Endothelial cell of umbilical vein (primary cell): Measurements from ENCODE around the gene KRTAP10-5. TPM values are rescaled to one million over a fixed set of nuclear protein-coding genes. Genes with fewer than 3 reads are reported as not detected.
"Not testable (repeated sequence)": the region's sequence is repeated elsewhere in the genome, so short reads cannot be mapped to it uniquely, and the experiment has no call there.

Experiments used
- BruUV-seq: library from RNA; stranded (reverse); fragments of 400-500 nt; replicated peaks from 2 replicates; lab custom pipeline; 2021; lab: Mats Ljungman, UMichigan
- CTCF ChIA-PET: fragments of 300-600, 350-600 bp; sonication (Branson Sonifier 250); formaldehyde crosslinking; loops from one replicate; lab custom pipeline; 2021; ENCODE audit warnings: antibody characterized with exemption, inconsistent platforms; lab: Charles Lee
- POLR2A ChIA-PET: fragments of 300-600, 350-600 bp; sonication (Branson Sonifier 250); formaldehyde crosslinking; loops from one replicate; lab custom pipeline; 2021; ENCODE audit warnings: antibody characterized with exemption, inconsistent platforms; lab: Charles Lee
- DNase-seq: peaks from one replicate; pipeline ENCODE4 v3.0.0-alpha.2; 2011; ENCODE audit warnings: low read depth, low spot score
- FAIRE-seq: peaks from 2 replicates; lab custom pipeline; 2011; peaks lifted over from hg19 to GRCh38; lab: Jason Lieb, UNC
- H2AFZ ChIP-seq: 2 replicates; pipeline ENCODE4 v1.6.0; 2012; ENCODE audit warnings: low read depth, low read length, control low read depth, inconsistent platforms
- H3K27ac ChIP-seq: 2 replicates; pipeline ENCODE4 v1.5.1; 2011; ENCODE audit warnings: low read depth, mild to moderate bottlenecking, control low read depth, low read length, moderate library complexity; ENCODE audit not compliant: insufficient read depth
- H3K27me3 ChIP-seq, 2 experiments: 2 replicates each; pipeline versions ENCODE4 v1.6.0 to v1.6.1; 2011; ENCODE audit warnings: low read length in 2 of 2, mixed read lengths in 1 of 2; ENCODE audit not compliant: control insufficient read depth in 2 of 2, insufficient read depth in 2 of 2
- H3K36me3 ChIP-seq, 2 experiments: 2 replicates in 1 of 2; 3 replicates in 1 of 2; pipeline ENCODE4 v1.5.1; 2011; ENCODE audit warnings: low read length in 2 of 2, mild to moderate bottlenecking in 1 of 2, moderate library complexity in 1 of 2; ENCODE audit not compliant: control insufficient read depth in 2 of 2, insufficient read depth in 2 of 2; ENCODE audit errors: extremely low read depth in 1 of 2
- H3K4me1 ChIP-seq: 3 replicates; pipeline ENCODE4 v1.5.1; 2011; ENCODE audit warnings: mild to moderate bottlenecking, low read length; ENCODE audit not compliant: control insufficient read depth, insufficient read depth; ENCODE audit errors: extremely low read depth
- H3K4me2 ChIP-seq: 2 replicates; pipeline ENCODE4 v1.6.1; 2011; ENCODE audit warnings: low read length, control low read depth, mixed read lengths; ENCODE audit not compliant: insufficient read depth
- H3K4me3 ChIP-seq, 3 experiments: fragments of 200-600 bp in 1 of 3; sonication (generic), shearing (Covaris generic) in 1 of 3; replicated peaks in 1 of 3; 2 replicates each; pipeline ENCODE4 v1.5.1; 2011 to 2016; ENCODE audit warnings: control low read depth in 3 of 3, low read length in 3 of 3, mild to moderate bottlenecking in 2 of 3, inconsistent platforms in 1 of 3, low read depth in 1 of 3, moderate library complexity in 1 of 3; ENCODE audit not compliant: insufficient read depth in 1 of 3
- H3K79me2 ChIP-seq: 2 replicates; pipeline ENCODE4 v1.6.0; 2012; ENCODE audit warnings: low read length, inconsistent platforms; ENCODE audit not compliant: control insufficient read depth, insufficient read depth
- H3K9ac ChIP-seq: replicated peaks from 2 replicates; pipeline ENCODE3; 2011; ENCODE audit warnings: low read length, control low read depth; ENCODE audit not compliant: insufficient read depth; ENCODE audit errors: extremely low read depth
- H3K9me1 ChIP-seq: replicated peaks from 3 replicates; pipeline ENCODE4 v1.6.0; 2011; ENCODE audit warnings: mild to moderate bottlenecking, low read length; ENCODE audit not compliant: control insufficient read depth, insufficient read depth; ENCODE audit errors: extremely low read depth
- H3K9me3 ChIP-seq: replicated peaks from 2 replicates; pipeline ENCODE4 v1.5.1; 2012; ENCODE audit warnings: low read length, inconsistent platforms; ENCODE audit not compliant: control insufficient read depth, insufficient read depth
- H4K20me1 ChIP-seq: replicated peaks from 2 replicates; pipeline ENCODE3; 2011; ENCODE audit warnings: mild to moderate bottlenecking, low read length; ENCODE audit not compliant: control insufficient read depth, insufficient read depth; ENCODE audit errors: extremely low read depth
- EZH2 ChIP-seq: IDR thresholded peaks from 2 replicates; pipeline ENCODE4 v1.6.1; 2012; ENCODE audit warnings: borderline replicate concordance, low read depth, mild to moderate bottlenecking, moderate library complexity, low read length, inconsistent platforms; ENCODE audit not compliant: severe bottlenecking
- FOS ChIP-seq: IDR thresholded peaks from 2 replicates; pipeline ENCODE4 v1.6.1; 2011; ENCODE audit warnings: mild to moderate bottlenecking, low read length, moderate library complexity, borderline replicate concordance; ENCODE audit not compliant: insufficient read depth
- GATA2 ChIP-seq: IDR thresholded peaks from 2 replicates; pipeline ENCODE4 v1.7.0; 2011; ENCODE audit warnings: low read depth, mild to moderate bottlenecking, moderate library complexity, mixed read lengths, low read length; ENCODE audit not compliant: insufficient read length, insufficient read depth
- JUN ChIP-seq: IDR thresholded peaks from 2 replicates; pipeline ENCODE4 v1.6.1; 2011; ENCODE audit warnings: borderline replicate concordance, low read depth; ENCODE audit not compliant: insufficient read length, insufficient read depth
- MYC ChIP-seq: IDR thresholded peaks from one replicate; pipeline ENCODE4 v1.6.1; 2011; ENCODE audit warnings: mild to moderate bottlenecking, low read depth, low read length
- POLR2A ChIP-seq: IDR thresholded peaks from 2 replicates; pipeline ENCODE4 v1.6.1; 2012; ENCODE audit warnings: low read depth, mild to moderate bottlenecking, control low read depth, low read length
- POLR2AphosphoS5 ChIP-seq: IDR thresholded peaks from 2 replicates; pipeline ENCODE4 v1.6.1; 2012; ENCODE audit warnings: low read depth, mild to moderate bottlenecking, control low read depth, low read length, moderate library complexity; ENCODE audit not compliant: insufficient read depth
- dilution Hi-C: fragments of 300-500 bp; cut with MboI; formaldehyde crosslinking; loops from one replicate; pipeline ENCODE4 v1.15.0; 2019; ENCODE audit warnings: low sequenced_read_pairs; ENCODE audit not compliant: extremely low pct_ligation_motif_present
- intact Hi-C: fragments of 100-400 bp; cut with micrococcal nuclease; formaldehyde crosslinking; loops from one replicate; pipeline ENCODE4 v1.10.0; 2022
- polyA plus RNA-seq, 4 experiments: library from polyadenylated mRNA; depleted of rRNA in 3 of 4; stranded (reverse) in 3 of 4; unstranded in 1 of 4; fragments of >200 nt; gene quantifications; 2 replicates each; pipeline versions ENCODE4 v1.2.1 to v1.2.3, GENCODE V29; 2011 to 2012; ENCODE audit warnings: missing spikeins in 1 of 4
- total RNA-seq: library from RNA; stranded (reverse); gene quantifications from 2 replicates; pipeline ENCODE4 v1.2.3, GENCODE V29; 2021
- TF ChIP-seq, protein P1 (sequence below), 2 donors: IDR thresholded peaks; 1 replicate in 1 of 2; 2 replicates in 1 of 2; pipeline ENCODE4 v1.5.1; 2011; ENCODE audit warnings: low read length in 2 of 2, mild to moderate bottlenecking in 2 of 2, moderate library complexity in 2 of 2, control low read depth in 1 of 2, inconsistent platforms in 1 of 2, low read depth in 1 of 2; ENCODE audit not compliant: insufficient read depth in 1 of 2; ENCODE audit errors: extremely low read depth in 1 of 2
- TF ChIP-seq, protein P2 (sequence below): IDR thresholded peaks from 2 replicates; pipeline ENCODE4 v1.6.1; 2011; ENCODE audit not compliant: insufficient read depth, insufficient read length

The KRTAP10-5 gene
- total and polyA plus RNA-seq, 2 donors (not counting 3 experiments of a cell fraction or from before 2014, with no cell fraction given): not detected

DNA sequence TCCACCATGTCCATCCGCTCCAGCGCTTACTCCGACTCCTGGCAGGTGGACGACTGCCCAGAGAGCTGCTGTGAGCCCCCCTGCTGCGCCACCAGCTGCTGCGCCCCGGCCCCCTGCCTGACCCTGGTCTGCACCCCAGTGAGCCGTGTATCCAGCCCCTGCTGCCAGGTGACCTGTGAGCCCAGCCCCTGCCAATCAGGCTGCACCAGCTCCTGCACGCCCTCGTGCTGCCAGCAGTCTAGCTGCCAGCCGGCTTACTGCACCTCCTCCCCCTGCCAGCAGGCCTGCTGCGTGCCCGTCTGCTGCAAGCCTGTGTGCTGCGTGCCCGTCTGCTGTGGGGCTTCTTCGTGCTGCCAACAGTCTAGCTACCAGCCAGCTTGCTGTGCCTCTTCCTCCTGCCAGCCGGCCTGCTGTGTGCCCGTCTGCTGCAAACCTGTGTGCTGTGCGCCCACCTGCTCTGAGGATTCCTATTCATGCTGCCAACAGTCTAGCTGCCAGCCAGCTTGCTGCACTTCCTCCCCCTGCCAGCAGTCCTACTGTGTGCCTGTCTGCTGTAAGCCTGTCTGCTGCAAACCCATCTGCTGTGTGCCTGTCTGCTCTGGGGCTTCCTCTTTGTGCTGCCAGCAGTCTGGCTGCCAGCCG is 46.9 kb upstream of the KRTAP10-5 start:
- H3K4me1 ChIP-seq, intact Hi-C loops: not testable (repeated sequence)

DNA sequence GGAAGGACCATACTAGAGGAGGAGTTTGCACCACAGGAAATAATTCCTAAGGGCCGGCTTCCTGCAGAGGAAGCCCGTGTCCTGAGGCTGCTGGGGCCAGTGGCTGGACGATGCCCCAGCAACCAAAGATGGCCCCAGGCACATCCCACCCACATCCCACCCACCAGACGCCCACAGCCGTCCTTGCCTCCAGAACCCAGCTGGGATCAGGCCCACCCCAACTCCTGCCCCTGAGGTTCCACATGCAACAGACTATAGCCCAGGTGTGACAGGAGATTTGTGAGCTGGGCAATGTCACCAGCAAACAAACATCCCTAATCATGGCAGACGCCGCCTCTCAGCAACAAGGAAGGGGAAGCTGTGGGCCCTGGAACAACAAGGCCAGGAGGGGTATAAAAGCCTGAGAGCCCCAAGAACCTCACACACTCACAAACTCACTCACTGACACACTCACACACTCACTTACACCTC is 46.3 kb upstream of the KRTAP10-5 start, which contains the start of gene KRTAP10-9:
Gene KRTAP10-9, plus strand, starts transcription at position 421 of the 471 bp plus-strand sequence. CDS start 79 bp downstream, outside the sequence.
- H3K4me3 ChIP-seq: no peak within 1 kb of the TSS
- no peaks in the 10 kb centered on the region for H3K4me1 ChIP-seq
- no peak within 1 kb of the TSS for H3K27ac ChIP-seq
- no peaks in the 10 kb centered on the region for H3K36me3 ChIP-seq
- no peak for FAIRE-seq
- ChIA-PET CTCF (no interaction called here), POLR2A (no interaction called here)
- H3K9me3 ChIP-seq: no peaks in the 10 kb centered on the region
- intact Hi-C loops (no loop called here), dilution Hi-C loops (no loop called here)
- TF ChIP-seq FOS: no peak
- TF ChIP-seq GATA2: no peak
- TF ChIP-seq, protein P1, sequence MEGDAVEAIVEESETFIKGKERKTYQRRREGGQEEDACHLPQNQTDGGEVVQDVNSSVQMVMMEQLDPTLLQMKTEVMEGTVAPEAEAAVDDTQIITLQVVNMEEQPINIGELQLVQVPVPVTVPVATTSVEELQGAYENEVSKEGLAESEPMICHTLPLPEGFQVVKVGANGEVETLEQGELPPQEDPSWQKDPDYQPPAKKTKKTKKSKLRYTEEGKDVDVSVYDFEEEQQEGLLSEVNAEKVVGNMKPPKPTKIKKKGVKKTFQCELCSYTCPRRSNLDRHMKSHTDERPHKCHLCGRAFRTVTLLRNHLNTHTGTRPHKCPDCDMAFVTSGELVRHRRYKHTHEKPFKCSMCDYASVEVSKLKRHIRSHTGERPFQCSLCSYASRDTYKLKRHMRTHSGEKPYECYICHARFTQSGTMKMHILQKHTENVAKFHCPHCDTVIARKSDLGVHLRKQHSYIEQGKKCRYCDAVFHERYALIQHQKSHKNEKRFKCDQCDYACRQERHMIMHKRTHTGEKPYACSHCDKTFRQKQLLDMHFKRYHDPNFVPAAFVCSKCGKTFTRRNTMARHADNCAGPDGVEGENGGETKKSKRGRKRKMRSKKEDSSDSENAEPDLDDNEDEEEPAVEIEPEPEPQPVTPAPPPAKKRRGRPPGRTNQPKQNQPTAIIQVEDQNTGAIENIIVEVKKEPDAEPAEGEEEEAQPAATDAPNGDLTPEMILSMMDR (IDR thresholded peaks at IDR 0.05; ENCODE audit: extremely low read depth in 1 of 2, insufficient read depth in 1 of 2, low read depth in 1 of 2, low read length in 2 of 2): no peak
- TF ChIP-seq POLR2AphosphoS5: no peak
- TF ChIP-seq, protein P2, sequence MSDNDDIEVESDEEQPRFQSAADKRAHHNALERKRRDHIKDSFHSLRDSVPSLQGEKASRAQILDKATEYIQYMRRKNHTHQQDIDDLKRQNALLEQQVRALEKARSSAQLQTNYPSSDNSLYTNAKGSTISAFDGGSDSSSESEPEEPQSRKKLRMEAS: no peak
- no peak for TF ChIP-seq MYC
- no peak for TF ChIP-seq JUN
- no peak for TF ChIP-seq POLR2A
- no peak for TF ChIP-seq EZH2
- no peaks in the 10 kb centered on the region for H3K9me1 ChIP-seq
- no TSS peak for BruUV-seq
- no peaks in the 10 kb centered on the region for H3K79me2 ChIP-seq
- no peak within 1 kb of the TSS for H3K4me2 ChIP-seq
- no peaks in the 10 kb centered on the region for H4K20me1 ChIP-seq
- no peaks in the 10 kb centered on the region for H3K27me3 ChIP-seq
- no peak within 1 kb of the TSS for H2AFZ ChIP-seq
- no peak within 1 kb of the TSS for H3K9ac ChIP-seq
- DNase-seq: no peak

More for the DNA sequence above, 46.9 kb upstream of the KRTAP10-5 start:
- H2AFZ ChIP-seq, CTCF ChIA-PET, H3K27me3 ChIP-seq, H3K27ac ChIP-seq, dilution Hi-C loops, FAIRE-seq, H3K9ac ChIP-seq, POLR2A ChIA-PET, H3K9me1 ChIP-seq, H3K9me3 ChIP-seq, DNase-seq, H3K79me2 ChIP-seq, H3K4me2 ChIP-seq, BruUV-seq, H4K20me1 ChIP-seq, H3K4me3 ChIP-seq, H3K36me3 ChIP-seq: not testable (repeated sequence)
